BLaER1 treated with 17β-estradiol and CSF1 and Interleukin-3, amounts not matched to agents 10 nM and 100 nM (cell line): Measurements from ENCODE around the gene MAGEB17.

Experiments
- H3K27ac ChIP-seq, 11 experiments: shearing (Covaris generic); formaldehyde crosslinking; 2 replicates each; pipeline ENCODE4 v1.8.1; 2022
- H3K27me3 ChIP-seq, 11 experiments: shearing (Covaris generic); formaldehyde crosslinking; 2 replicates each; pipeline ENCODE4 v1.8.1; 2022
- H3K36me3 ChIP-seq, 11 experiments: shearing (Covaris generic); formaldehyde crosslinking; 2 replicates each; pipeline ENCODE4 v1.8.1; 2022
- H3K4me1 ChIP-seq, 10 experiments: shearing (Covaris generic); formaldehyde crosslinking; 2 replicates each; pipeline ENCODE4 v1.8.1; 2022
- H3K4me2 ChIP-seq, 11 experiments: shearing (Covaris generic); formaldehyde crosslinking; 2 replicates each; pipeline ENCODE4 v1.8.1; 2022
- H3K4me3 ChIP-seq, 10 experiments: shearing (Covaris generic); formaldehyde crosslinking; 2 replicates each; pipeline ENCODE4 v1.8.1; 2022
- H3K9ac ChIP-seq, 11 experiments: shearing (Covaris generic); formaldehyde crosslinking; 2 replicates each; pipeline ENCODE4 v1.8.1; 2022
- H3K9me3 ChIP-seq, 11 experiments: shearing (Covaris generic); formaldehyde crosslinking; replicated peaks in 1 of 11; 2 replicates each; pipeline ENCODE4 v1.8.1; 2022
- H4K20me1 ChIP-seq, 11 experiments: shearing (Covaris generic); formaldehyde crosslinking; 2 replicates each; pipeline ENCODE4 v1.8.1; 2022
- Cebpa-rat ChIP-seq, 11 experiments: shearing (Covaris generic); IDR thresholded peaks; 2 replicates each; pipeline ENCODE4 v1.8.1; 2022

The MAGEB17 gene

GRCh38 chrX:16188687-16189086 is 21.4 kb downstream of the MAGEB17 start:
- Histone ChIP-seq H3K9ac (no peak overlapping the region), H3K4me3 (no peak overlapping the region), H3K27ac (no peak overlapping the region), H3K4me2 (no peak overlapping the region), H3K36me3 (no peaks in the 10 kb centered on the region), H3K9me3 (peaks cover 0 to 12% (median 0%) of the 10 kb centered on the region in 11 experiments; a peak in 5 of 22 replicates), H4K20me1 (no peaks in the 10 kb centered on the region; a peak in 2 of 22 replicates), H3K4me1 (peaks cover 0 to 18% (median 2%) of the 10 kb centered on the region in 10 experiments; a peak in 8 of 20 replicates), H3K27me3 (peaks cover 81 to 100% (median 97%) of the 10 kb centered on the region in 11 experiments)
- TF ChIP-seq Cebpa-rat (IDR thresholded peaks at IDR 0.05), result no peak

- Histone ChIP-seq H3K9ac (no peak overlapping the region), H4K20me1 (no peaks in the 10 kb centered on the region; a peak in 1 of 22 replicates), H3K4me3 (no peak overlapping the region), H3K27me3 (peaks cover 78 to 100% (median 97%) of the 10 kb centered on the region in 11 experiments), H3K9me3 (peaks cover 0 to under 1% (median 0%) of the 10 kb centered on the region in 11 experiments; a peak in 1 of 22 replicates), H3K36me3 (no peaks in the 10 kb centered on the region), H3K4me2 (no peak overlapping the region), H3K4me1 (peaks cover 0 to 1% (median 0%) of the 10 kb centered on the region in 10 experiments; a peak in 1 of 20 replicates), H3K27ac (no peak overlapping the region)
- TF ChIP-seq Cebpa-rat (IDR thresholded peaks at IDR 0.05), result no peak
Observed at GRCh38 chrX:16191605-16192004, 24.3 kb downstream of the MAGEB17 start.

GRCh38 chrX:16196829-16197228 is 29.5 kb downstream of the MAGEB17 start:
- Histone ChIP-seq H3K4me1 (no peaks in the 10 kb centered on the region), H4K20me1 (no peaks in the 10 kb centered on the region), H3K36me3 (no peaks in the 10 kb centered on the region), H3K9me3 (no peaks in the 10 kb centered on the region), H3K4me2 (no peak overlapping the region), H3K9ac (no peak overlapping the region), H3K27me3 (peaks cover 88 to 100% (median 98%) of the 10 kb centered on the region in 11 experiments), H3K27ac (no peak overlapping the region), H3K4me3 (no peak overlapping the region)
- no peak for TF ChIP-seq Cebpa-rat (IDR thresholded peaks at IDR 0.05)

GRCh38 chrX:16199343-16199742 is 32.1 kb downstream of the MAGEB17 start:
- H3K4me2 ChIP-seq, result no peak overlapping the region

GRCh38 chrX:16202943-16203342 is 35.7 kb downstream of the MAGEB17 start:
- no peak overlapping the region for H3K27ac ChIP-seq
- H4K20me1 ChIP-seq, result no peaks in the 10 kb centered on the region
- H3K4me1 ChIP-seq, result no peaks in the 10 kb centered on the region
- H3K9ac ChIP-seq, result no peak overlapping the region
- TF ChIP-seq Cebpa-rat (IDR thresholded peaks at IDR 0.05), result no peak
- peaks cover 75 to 98% (median 95%) of the 10 kb centered on the region in 11 experiments for H3K27me3 ChIP-seq
- no peak overlapping the region for H3K4me3 ChIP-seq
- H3K4me2 ChIP-seq, result no peak overlapping the region
- 0 out of 22 replicates have a peak, but pooled peaks cover 0 to 10% (median 0%) of the 10 kb centered on the region in 11 experiments for H3K9me3 ChIP-seq
- H3K36me3 ChIP-seq, result no peaks in the 10 kb centered on the region

More at GRCh38 chrX:16199343-16199742, 32.1 kb downstream of the MAGEB17 start:
- Histone ChIP-seq H3K9me3 (0 out of 22 replicates have a peak, but pooled peaks cover 0 to 10% (median 0%) of the 10 kb centered on the region in 11 experiments), H3K36me3 (no peaks in the 10 kb centered on the region), H3K4me1 (no peaks in the 10 kb centered on the region), H3K4me3 (no peak overlapping the region), H3K9ac (no peak overlapping the region), H3K27ac (no peak overlapping the region), H3K27me3 (peaks cover 88 to 98% (median 96%) of the 10 kb centered on the region in 11 experiments), H4K20me1 (no peaks in the 10 kb centered on the region)
- no peak for TF ChIP-seq Cebpa-rat (IDR thresholded peaks at IDR 0.05)

- H3K9me3 ChIP-seq, result 0 out of 22 replicates have a peak, but pooled peaks cover 0 to 10% (median 0%) of the 10 kb centered on the region in 11 experiments
- no peaks in the 10 kb centered on the region; a peak in 1 of 22 replicates for H4K20me1 ChIP-seq
- H3K4me1 ChIP-seq, result no peaks in the 10 kb centered on the region
- H3K4me2 ChIP-seq, result no peak overlapping the region
- H3K36me3 ChIP-seq, result no peaks in the 10 kb centered on the region
- H3K27ac ChIP-seq, result no peak overlapping the region
- no peak for TF ChIP-seq Cebpa-rat (IDR thresholded peaks at IDR 0.05)
- H3K9ac ChIP-seq, result no peak overlapping the region
- no peak overlapping the region for H3K4me3 ChIP-seq
- H3K27me3 ChIP-seq, result peaks cover 70 to 97% (median 93%) of the 10 kb centered on the region in 11 experiments
Observed at GRCh38 chrX:16204538-16204937, 37.3 kb downstream of the MAGEB17 start.

GRCh38 chrX:16205840-16206239 is 38.6 kb downstream of the MAGEB17 start:
- no peak overlapping the region for H3K9ac ChIP-seq
- H3K27ac ChIP-seq, result no peak overlapping the region
- H4K20me1 ChIP-seq, result no peaks in the 10 kb centered on the region; a peak in 1 of 22 replicates
- H3K4me1 ChIP-seq, result no peaks in the 10 kb centered on the region
- TF ChIP-seq Cebpa-rat (IDR thresholded peaks at IDR 0.05), result no peak
- 0 out of 22 replicates have a peak, but pooled peaks cover 0 to 10% (median 0%) of the 10 kb centered on the region in 11 experiments for H3K9me3 ChIP-seq
- H3K36me3 ChIP-seq, result no peaks in the 10 kb centered on the region
- peaks cover 63 to 97% (median 92%) of the 10 kb centered on the region in 11 experiments for H3K27me3 ChIP-seq
- no peak overlapping the region for H3K4me3 ChIP-seq
- H3K4me2 ChIP-seq, result no peak overlapping the region

GRCh38 chrX:16207634-16208033 is 40.4 kb downstream of the MAGEB17 start:
- 0 out of 22 replicates have a peak, but pooled peaks cover 0 to 9% (median 0%) of the 10 kb centered on the region in 11 experiments for H3K9me3 ChIP-seq
- H3K9ac ChIP-seq, result no peak overlapping the region
- H3K4me3 ChIP-seq, result no peak overlapping the region
- no peak for TF ChIP-seq Cebpa-rat (IDR thresholded peaks at IDR 0.05)
- no peak overlapping the region for H3K27ac ChIP-seq
- H3K27me3 ChIP-seq, result peaks cover 63 to 97% (median 92%) of the 10 kb centered on the region in 11 experiments
- no peaks in the 10 kb centered on the region; a peak in 3 of 22 replicates for H4K20me1 ChIP-seq
- H3K4me2 ChIP-seq, result no peak overlapping the region
- H3K4me1 ChIP-seq, result no peaks in the 10 kb centered on the region
- no peaks in the 10 kb centered on the region for H3K36me3 ChIP-seq

GRCh38 chrX:16208601-16209000 is 41.3 kb downstream of the MAGEB17 start:
- no peak for TF ChIP-seq Cebpa-rat (IDR thresholded peaks at IDR 0.05)
- Histone ChIP-seq H4K20me1 (no peaks in the 10 kb centered on the region; a peak in 3 of 22 replicates), H3K36me3 (no peaks in the 10 kb centered on the region), H3K27ac (no peak overlapping the region), H3K9me3 (0 out of 22 replicates have a peak, but pooled peaks cover 0 to 4% (median 0%) of the 10 kb centered on the region in 11 experiments), H3K9ac (no peak overlapping the region), H3K4me1 (no peaks in the 10 kb centered on the region), H3K4me3 (no peak overlapping the region), H3K27me3 (peaks cover 65 to 97% (median 93%) of the 10 kb centered on the region in 11 experiments), H3K4me2 (no peak overlapping the region)

- Histone ChIP-seq H3K4me1 (no peaks in the 10 kb centered on the region), H3K27me3 (peaks cover 70 to 99% (median 94%) of the 10 kb centered on the region in 11 experiments), H3K9ac (no peak overlapping the region), H3K27ac (no peak overlapping the region), H3K36me3 (no peaks in the 10 kb centered on the region), H4K20me1 (no peaks in the 10 kb centered on the region; a peak in 3 of 22 replicates), H3K9me3 (no peaks in the 10 kb centered on the region), H3K4me3 (no peak overlapping the region), H3K4me2 (no peak overlapping the region)
- TF ChIP-seq Cebpa-rat (IDR thresholded peaks at IDR 0.05), result no peak
Observed at GRCh38 chrX:16210061-16210460, 42.8 kb downstream of the MAGEB17 start.
